AG04449 (cell line): Measurements from ENCODE around the gene IL24.

ENCODE experiments used
- CTCF ChIA-PET: fragments of 350-600 bp; formaldehyde crosslinking; extraction: SDS; loops from one replicate; lab custom pipeline; 2021; ENCODE audit warnings: antibody characterized with exemption; lab: Yijun Ruan, JAX
- POLR2A ChIA-PET: fragments of 400-600, 350-600 bp; formaldehyde crosslinking; extraction: SDS; loops from one replicate; lab custom pipeline; 2020; ENCODE audit warnings: antibody characterized with exemption, inconsistent platforms; lab: Yijun Ruan, JAX
- DNase-seq: peaks from one replicate; pipeline ENCODE4 v3.0.0-alpha.2; 2010; ENCODE audit warnings: low read depth, low spot score
- H3K4me3 ChIP-seq: 2 replicates; pipeline ENCODE4 v1.5.1; 2011; ENCODE audit warnings: low read depth, mild to moderate bottlenecking, control low read depth, low read length
- TF ChIP-seq, protein P1 (sequence below): IDR thresholded peaks from one replicate; pipeline ENCODE4 v1.5.1; 2011; ENCODE audit warnings: mild to moderate bottlenecking, moderate library complexity, low read length, control low read depth, inconsistent platforms; ENCODE audit not compliant: insufficient read depth; ENCODE audit errors: missing control alignments

Gene IL24

DNA sequence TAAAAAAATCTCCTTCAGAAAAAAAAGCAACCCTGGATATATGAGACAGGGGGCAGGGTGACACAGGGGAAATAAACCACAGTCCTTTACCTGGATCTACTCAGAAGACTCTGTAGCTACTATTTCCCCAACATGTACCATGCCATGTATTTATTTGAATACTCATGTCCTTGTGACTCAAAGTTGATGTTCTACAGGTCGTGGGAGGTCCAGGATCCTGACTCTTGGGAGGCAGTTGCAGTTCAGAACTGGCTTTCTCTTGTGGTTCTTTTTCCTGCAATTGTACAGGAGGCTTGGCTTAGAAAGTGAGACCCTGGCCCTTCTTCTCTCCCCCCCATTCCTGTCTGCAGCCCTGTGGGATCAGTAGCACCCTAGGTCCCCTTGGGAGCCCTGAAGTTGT is 5.8 kb upstream of the IL24 start:
- ChIA-PET CTCF (interaction anchor here (2.4 kb wide), 1 partner anchor 21 kb away, joined by 13 read pairs; no protein-coding TSS in a partner anchor), POLR2A (no interaction called here)
- H3K4me3 ChIP-seq, result no peak overlapping the region
- TF ChIP-seq, protein P1, sequence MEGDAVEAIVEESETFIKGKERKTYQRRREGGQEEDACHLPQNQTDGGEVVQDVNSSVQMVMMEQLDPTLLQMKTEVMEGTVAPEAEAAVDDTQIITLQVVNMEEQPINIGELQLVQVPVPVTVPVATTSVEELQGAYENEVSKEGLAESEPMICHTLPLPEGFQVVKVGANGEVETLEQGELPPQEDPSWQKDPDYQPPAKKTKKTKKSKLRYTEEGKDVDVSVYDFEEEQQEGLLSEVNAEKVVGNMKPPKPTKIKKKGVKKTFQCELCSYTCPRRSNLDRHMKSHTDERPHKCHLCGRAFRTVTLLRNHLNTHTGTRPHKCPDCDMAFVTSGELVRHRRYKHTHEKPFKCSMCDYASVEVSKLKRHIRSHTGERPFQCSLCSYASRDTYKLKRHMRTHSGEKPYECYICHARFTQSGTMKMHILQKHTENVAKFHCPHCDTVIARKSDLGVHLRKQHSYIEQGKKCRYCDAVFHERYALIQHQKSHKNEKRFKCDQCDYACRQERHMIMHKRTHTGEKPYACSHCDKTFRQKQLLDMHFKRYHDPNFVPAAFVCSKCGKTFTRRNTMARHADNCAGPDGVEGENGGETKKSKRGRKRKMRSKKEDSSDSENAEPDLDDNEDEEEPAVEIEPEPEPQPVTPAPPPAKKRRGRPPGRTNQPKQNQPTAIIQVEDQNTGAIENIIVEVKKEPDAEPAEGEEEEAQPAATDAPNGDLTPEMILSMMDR, result no peak
- no peak for DNase-seq

DNA sequence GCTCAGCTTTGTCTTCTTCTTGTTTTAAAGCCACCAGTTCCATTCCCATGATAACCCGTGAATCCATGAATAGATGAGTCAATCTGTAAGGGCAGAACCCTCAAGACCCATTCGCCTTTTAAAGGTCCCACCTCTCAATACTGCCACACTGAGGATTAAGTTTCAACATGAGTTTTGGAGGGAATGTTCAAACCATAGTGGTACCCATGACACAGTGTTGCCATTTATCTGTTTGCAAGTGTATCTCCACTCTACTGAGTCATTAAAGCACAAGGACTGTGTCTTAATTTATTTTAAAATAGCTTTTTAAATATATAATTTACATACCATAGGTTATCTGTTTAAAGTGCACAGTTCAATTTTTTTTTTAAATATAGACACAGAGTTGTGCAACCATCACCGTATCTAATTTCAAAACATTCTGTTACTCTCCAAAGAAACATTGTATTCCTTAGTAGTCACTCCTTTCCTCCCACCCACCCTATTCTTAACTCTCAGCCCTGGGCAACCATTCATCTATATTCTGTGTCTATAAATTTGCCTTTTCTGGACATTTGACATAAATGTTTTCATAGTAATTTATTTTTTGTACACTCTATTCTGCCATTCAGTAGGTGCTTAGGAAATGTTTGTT is 4.8 kb upstream of the IL24 start:
- CTCF ChIA-PET, result interaction anchor here (0.8 to 6.1 kb wide), 5 partner anchors 14 to 228 kb away, joined by 3 to 42 read pairs (median 9); partner anchors contain the start of gene IL20
- no peak for DNase-seq
- POLR2A ChIA-PET, result no interaction called here
- TF ChIP-seq, protein P1, result no peak
- no peak overlapping the region for H3K4me3 ChIP-seq

- POLR2A ChIA-PET, result interaction anchor here (0.6 kb wide), 1 partner anchor 64 kb away, joined by 3 read pairs; no protein-coding TSS in a partner anchor
- no peak for DNase-seq
- TF ChIP-seq, protein P1, result no peak
- CTCF ChIA-PET, result interaction anchor here (0.8 to 6.1 kb wide), 5 partner anchors 13 to 84 kb away, joined by 3 to 42 read pairs (median 9); partner anchors contain the start of gene IL20
- H3K4me3 ChIP-seq, result no peak overlapping the region
Observed at GRCh38 chr1:206893380-206893779, 3.9 kb upstream of the IL24 start.

DNA sequence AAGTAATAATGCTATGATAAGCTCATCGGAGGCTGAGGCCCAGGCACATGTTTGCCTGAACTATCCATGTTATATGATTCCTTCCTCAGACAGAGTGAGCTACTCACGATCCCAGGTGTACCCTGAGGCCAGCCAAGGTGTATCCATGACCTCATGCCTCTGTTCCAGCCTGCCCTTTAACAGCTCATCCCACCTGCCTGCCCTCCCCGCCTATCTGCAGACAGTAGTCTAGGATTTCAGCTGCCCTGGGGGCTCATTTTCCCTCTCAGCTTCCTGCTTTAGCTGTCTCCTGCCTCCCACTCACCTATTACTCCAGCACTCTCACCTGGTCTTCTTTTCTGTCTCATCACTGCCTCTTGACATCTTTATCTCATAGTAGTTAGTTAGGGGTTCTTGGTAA is 1.9 kb upstream of the IL24 start:
- POLR2A ChIA-PET, result no interaction called here
- DNase-seq, result no peak
- TF ChIP-seq, protein P1, result no peak
- CTCF ChIA-PET, result interaction anchor here (0.9 to 6.4 kb wide), 5 partner anchors 13 to 86 kb away, joined by 3 to 42 read pairs (median 9); partner anchors contain the start of gene IL20
- no peak overlapping the region for H3K4me3 ChIP-seq

DNA sequence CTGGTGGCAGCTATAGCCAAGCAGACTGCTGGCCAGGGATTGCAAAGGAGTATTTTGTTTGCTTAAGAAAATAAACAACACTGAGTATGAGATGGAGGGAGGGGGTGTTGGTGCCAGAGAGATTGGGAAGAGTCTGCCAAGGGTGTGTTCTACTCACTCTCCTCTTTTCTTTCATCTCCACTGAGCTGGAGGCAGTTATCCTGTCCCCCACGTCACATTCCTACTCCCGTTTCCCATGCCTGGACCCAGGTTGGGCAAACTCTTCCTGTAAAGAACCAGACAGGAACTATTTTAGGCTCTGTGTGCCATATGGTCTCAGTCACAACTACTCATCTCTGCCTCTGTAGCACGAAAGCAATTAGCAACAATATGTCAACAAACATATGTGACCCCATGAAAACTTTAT is 1.4 kb upstream of the IL24 start:
- TF ChIP-seq, protein P1, result no peak
- no peak overlapping the region for H3K4me3 ChIP-seq
- no peak for DNase-seq
- POLR2A ChIA-PET, result no interaction called here
- CTCF ChIA-PET, result interaction anchor here (0.7 to 6.4 kb wide), 6 partner anchors 13 to 161 kb away, joined by 3 to 42 read pairs (median 8); partner anchors contain the start of gene IL20

DNA sequence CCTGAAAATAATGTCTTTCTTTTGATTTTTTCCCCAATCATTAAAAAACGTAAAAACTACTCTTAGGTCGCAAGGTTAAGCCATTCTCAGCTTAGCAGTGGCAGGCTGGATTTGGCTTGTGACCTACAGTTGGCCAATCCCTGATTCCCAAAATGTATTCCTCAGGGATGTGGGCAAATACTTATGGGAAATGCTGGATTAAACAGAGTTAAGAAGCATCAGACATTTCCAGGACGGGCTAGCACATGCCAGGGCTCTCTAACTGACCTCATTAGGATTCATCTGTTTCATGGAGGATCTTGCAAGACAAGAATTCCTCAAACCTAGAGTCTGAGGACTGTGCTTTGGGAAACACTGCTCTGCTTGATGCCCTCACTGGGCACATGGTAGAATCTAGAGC is 982 bp upstream of the IL24 start:
- TF ChIP-seq, protein P1, result no peak
- H3K4me3 ChIP-seq, result no peak overlapping the region
- no peak for DNase-seq
- ChIA-PET POLR2A (no interaction called here), CTCF (interaction anchor here (0.5 to 6.4 kb wide), 7 partner anchors 9 to 278 kb away, joined by 3 to 42 read pairs (median 6); partner anchors contain the start of gene IL20)
